K562 (cell line): ENCODE measurements around the gene HCN3. TPM values are rescaled to one million over a fixed set of nuclear protein-coding genes. Genes with fewer than 3 reads are reported as not detected.

Experiments used
- DDX20 ChIP-seq: fragments of 450-650 bp; IDR thresholded peaks from 2 replicates; pipeline ENCODE4 v1.6.1; 2016; ENCODE audit warnings: missing genetic modification characterization, low read depth, mild to moderate bottlenecking, missing compliant biosample characterization, moderate library complexity
- ELF4 ChIP-seq: fragments of 450-650 bp; formaldehyde crosslinking; IDR thresholded peaks from 2 replicates; pipeline ENCODE4 v1.4.0; 2022; ENCODE audit warnings: missing genetic modification characterization
- MEIS2 ChIP-seq: fragments of 450-650 bp; IDR thresholded peaks from 2 replicates; pipeline ENCODE4 v1.6.1; 2014; ENCODE audit warnings: mild to moderate bottlenecking; ENCODE audit not compliant: partially characterized antibody
- NKRF ChIP-seq: fragments of 450-650 bp; IDR thresholded peaks from 2 replicates; pipeline ENCODE4 v1.6.1; 2016; ENCODE audit warnings: borderline replicate concordance
- PHF20 ChIP-seq: fragments of 450-650 bp; IDR thresholded peaks from 2 replicates; pipeline ENCODE4 v1.6.1; 2018; ENCODE audit not compliant: partially characterized antibody
- REST ChIP-seq, 2 experiments: fragments of 450-650 bp; formaldehyde crosslinking in 1 of 2; IDR thresholded peaks; 2 replicates each; pipeline versions ENCODE4 v1.4.0 to v1.6.1; 2014 to 2020; ENCODE audit warnings: mild to moderate bottlenecking in 2 of 2, borderline replicate concordance in 1 of 2, low read depth in 1 of 2
- RHOXF2B ChIP-seq: fragments of 250-450 bp; sonication (Bioruptor Pico); conservative IDR thresholded peaks from 2 replicates; pipeline ENCODE4 v1.5.1; 2021
- SMARCA5 ChIP-seq: fragments of 450-650 bp; IDR thresholded peaks from 2 replicates; pipeline ENCODE4 v1.6.1; 2016
- U2AF1 ChIP-seq: fragments of 200-400 bp; formaldehyde crosslinking; optimal IDR thresholded peaks from 2 replicates; pipeline ENCODE3; 2017; ENCODE audit warnings: mild to moderate bottlenecking, low read depth, low read length, moderate library complexity
- ZBTB5 ChIP-seq: fragments of 450-650 bp; IDR thresholded peaks from 2 replicates; pipeline ENCODE4 v1.6.1; 2017; ENCODE audit warnings: antibody characterized with exemption
- ZNF766 ChIP-seq: fragments of 200-800 bp; sonication (Bioruptor generic); conservative IDR thresholded peaks from 2 replicates; pipeline ENCODE4 v1.6.1; 2016; ENCODE audit warnings: missing genetic modification characterization, missing compliant biosample characterization
- polyA plus RNA-seq, 8 experiments: library from polyadenylated mRNA; depleted of rRNA in 4 of 8; stranded (reverse) in 5 of 8; unstranded in 3 of 8; fragments of >200 nt; fragmentation: Nextera tagmentation in 2 of 8; fragmentation: Illumina TruSeq in 1 of 8; extraction: Ambion mirVana in 2 of 8; extraction: Trizol in 1 of 8; gene quantifications; 2 replicates each; pipeline versions ENCODE4 v1.2.1 to v1.2.3, GENCODE V29; 2011 to 2014; ENCODE audit warnings: inconsistent platforms in 1 of 8, missing spikeins in 1 of 8
- total RNA-seq, 7 experiments: library from RNA; depleted of rRNA in 6 of 7; stranded (reverse); fragments of >200 nt in 6 of 7; fragmentation: Illumina TruSeq in 2 of 7; extraction: Trizol in 2 of 7; gene quantifications; 2 replicates each; pipeline versions ENCODE4 v1.2.1 to v1.2.3, GENCODE V29; 2011 to 2021; ENCODE audit warnings: low replicate concordance in 1 of 7
- TF ChIP-seq, protein P1 (sequence below), 2 experiments: IDR thresholded peaks; 2 replicates each; pipeline ENCODE4 v1.6.1; 2011; ENCODE audit warnings: borderline replicate concordance in 1 of 2, control low read depth in 1 of 2, low read depth in 1 of 2, low read length in 1 of 2, mild to moderate bottlenecking in 1 of 2, mixed read lengths in 1 of 2, moderate library complexity in 1 of 2; ENCODE audit not compliant: insufficient read depth in 1 of 2, insufficient read length in 1 of 2, poor library complexity in 1 of 2, severe bottlenecking in 1 of 2; ENCODE audit errors: extremely low read depth in 1 of 2

The HCN3 gene
- total and polyA plus RNA-seq, 9 of the 15 experiments (the other 6 are each of a cell fraction or from before 2014, with no cell fraction given) = 0.91 to 9.7 (median 3.9) TPM

GRCh38 chr1:155308493-155309422 is 31.5 kb downstream of the HCN3 start, which contains the start of gene FDPS (continued):
- no peak; the same call in 1 of the 2 replicates for TF ChIP-seq ZNF766 (CRISPR knock-in tag)
- TF ChIP-seq, protein P1, sequence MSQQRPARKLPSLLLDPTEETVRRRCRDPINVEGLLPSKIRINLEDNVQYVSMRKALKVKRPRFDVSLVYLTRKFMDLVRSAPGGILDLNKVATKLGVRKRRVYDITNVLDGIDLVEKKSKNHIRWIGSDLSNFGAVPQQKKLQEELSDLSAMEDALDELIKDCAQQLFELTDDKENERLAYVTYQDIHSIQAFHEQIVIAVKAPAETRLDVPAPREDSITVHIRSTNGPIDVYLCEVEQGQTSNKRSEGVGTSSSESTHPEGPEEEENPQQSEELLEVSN (IDR thresholded peaks at IDR 0.05; ENCODE audit: borderline replicate concordance in 1 of 2, extremely low read depth in 1 of 2, insufficient read depth in 1 of 2, insufficient read length in 1 of 2, low read depth in 1 of 2, low read length in 1 of 2, poor library complexity in 1 of 2, severe bottlenecking in 1 of 2) = peak; percentile 67 to 84
- no peak for TF ChIP-seq RHOXF2B (CRISPR knock-in tag)
- TF ChIP-seq PHF20 = peak; percentile 6
- no peak for TF ChIP-seq U2AF1
- no peak for TF ChIP-seq DDX20 (tag)
- 0 out of 2 replicates have a peak, but pooled peaks have one; percentile 7 for TF ChIP-seq ZBTB5
- TF ChIP-seq NKRF = peak; percentile 31; the same call in 1 of the 2 replicates
- 0 out of 2 replicates have a peak, but pooled peaks have one; percentile 33 for TF ChIP-seq REST (IDR thresholded peaks at IDR 0.05; ENCODE audit: borderline replicate concordance)
- TF ChIP-seq REST (CRISPR knock-in tag; IDR thresholded peaks at IDR 0.05; ENCODE audit: low read depth) = no peak
- peak; percentile 80 for TF ChIP-seq MEIS2
- no peak for TF ChIP-seq ELF4 (CRISPR knock-in tag)
- no peak for TF ChIP-seq SMARCA5
